Embryonic facial prominence (tissue), 1 donor: ENCODE data around the gene SCAMP4.

Source experiments
- DNase-seq: peaks from one replicate; pipeline ENCODE4 v3.0.0-alpha.2; 2016; ENCODE audit errors: extremely low spot score

SCAMP4 gene, protein sequence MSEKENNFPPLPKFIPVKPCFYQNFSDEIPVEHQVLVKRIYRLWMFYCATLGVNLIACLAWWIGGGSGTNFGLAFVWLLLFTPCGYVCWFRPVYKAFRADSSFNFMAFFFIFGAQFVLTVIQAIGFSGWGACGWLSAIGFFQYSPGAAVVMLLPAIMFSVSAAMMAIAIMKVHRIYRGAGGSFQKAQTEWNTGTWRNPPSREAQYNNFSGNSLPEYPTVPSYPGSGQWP

DNA sequence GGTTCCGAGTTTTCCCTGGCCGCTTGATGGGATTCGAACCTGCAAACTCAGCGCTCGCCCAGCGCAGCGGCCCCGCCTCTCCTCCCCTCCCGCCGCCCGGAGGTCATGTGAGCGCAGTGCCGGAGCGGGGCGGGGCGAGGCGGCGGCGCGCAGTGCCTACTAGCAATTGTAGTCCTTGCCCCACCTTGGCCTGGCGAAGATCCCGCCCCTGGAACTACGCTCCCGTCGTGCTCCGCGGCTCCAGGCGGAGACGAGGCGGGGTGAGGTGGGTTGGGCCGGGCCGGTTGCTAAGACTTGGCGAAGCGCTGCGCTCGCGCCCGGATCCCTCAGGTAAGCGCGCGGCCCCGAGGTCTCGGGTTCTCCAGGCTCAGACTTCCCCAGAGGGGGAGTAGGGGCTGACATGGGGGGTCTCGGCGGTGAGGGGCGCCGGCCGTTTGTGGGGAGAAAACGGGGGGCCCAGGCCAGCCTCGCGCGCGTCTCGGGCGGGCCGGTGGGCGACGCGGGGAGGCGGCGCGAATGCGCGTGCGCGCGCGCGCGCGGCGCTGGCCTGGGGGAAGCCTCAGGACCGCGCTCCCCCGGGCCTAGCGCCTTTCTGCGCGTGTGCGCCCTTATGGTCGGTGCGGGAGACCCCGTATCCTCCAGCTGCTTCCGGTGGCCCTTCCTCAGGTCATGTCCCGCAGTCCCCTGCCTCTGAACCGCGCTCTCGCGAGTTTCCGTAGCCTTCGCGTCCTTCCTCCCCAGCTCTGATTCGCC lies at the start of gene SCAMP4, which contains the start of gene ADAT3:
Gene SCAMP4 (plus strand): TSS at position 290 of the 753 bp plus-strand sequence. CDS start 9,621 bp downstream, outside the sequence.
Gene ADAT3 (plus strand): TSS at position 290 of the 753 bp plus-strand sequence. CDS start 6,649 bp downstream, outside the sequence.
- peak; percentile 97 for DNase-seq

DNA sequence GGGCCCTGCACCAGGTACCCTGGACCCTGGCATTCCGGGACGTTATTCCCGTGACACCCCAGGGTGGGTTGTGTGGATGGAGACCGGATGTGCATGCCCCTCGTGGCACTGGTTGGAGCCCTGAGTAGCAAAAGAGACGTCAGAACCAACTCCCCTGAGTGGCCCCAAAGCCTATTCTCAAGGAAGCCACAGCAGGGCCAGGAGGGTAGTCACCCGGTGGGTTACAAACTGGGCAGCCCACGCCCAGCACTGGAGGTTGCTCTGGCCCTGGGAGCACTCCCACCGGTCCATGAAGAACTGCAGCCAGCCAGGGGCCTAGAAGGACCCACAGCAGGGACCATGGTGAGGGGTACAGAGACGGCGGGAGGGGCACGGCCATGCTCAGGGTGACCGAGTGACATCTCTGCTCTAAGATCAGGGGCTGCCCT lies 49.4 kb upstream of the SCAMP4 start:
- DNase-seq = no peak

DNA sequence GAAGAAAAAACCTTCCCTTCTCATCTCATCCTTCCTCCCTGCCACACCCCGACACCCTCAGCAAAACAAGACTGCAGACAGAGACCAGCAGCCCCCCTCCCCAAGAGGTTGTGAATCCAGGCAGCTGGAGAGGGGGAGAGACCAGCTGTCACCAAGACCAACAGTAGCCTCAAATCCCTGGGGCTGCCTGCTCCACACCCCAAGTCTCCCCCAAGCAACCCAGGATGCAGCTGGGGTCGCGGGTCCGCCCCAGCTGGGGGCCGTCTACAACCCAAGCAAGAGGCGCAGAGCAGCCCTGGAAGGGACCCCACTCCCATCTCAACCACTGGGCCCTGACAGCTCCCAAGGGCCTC lies 48.9 kb upstream of the SCAMP4 start:
- no peak for DNase-seq

DNA sequence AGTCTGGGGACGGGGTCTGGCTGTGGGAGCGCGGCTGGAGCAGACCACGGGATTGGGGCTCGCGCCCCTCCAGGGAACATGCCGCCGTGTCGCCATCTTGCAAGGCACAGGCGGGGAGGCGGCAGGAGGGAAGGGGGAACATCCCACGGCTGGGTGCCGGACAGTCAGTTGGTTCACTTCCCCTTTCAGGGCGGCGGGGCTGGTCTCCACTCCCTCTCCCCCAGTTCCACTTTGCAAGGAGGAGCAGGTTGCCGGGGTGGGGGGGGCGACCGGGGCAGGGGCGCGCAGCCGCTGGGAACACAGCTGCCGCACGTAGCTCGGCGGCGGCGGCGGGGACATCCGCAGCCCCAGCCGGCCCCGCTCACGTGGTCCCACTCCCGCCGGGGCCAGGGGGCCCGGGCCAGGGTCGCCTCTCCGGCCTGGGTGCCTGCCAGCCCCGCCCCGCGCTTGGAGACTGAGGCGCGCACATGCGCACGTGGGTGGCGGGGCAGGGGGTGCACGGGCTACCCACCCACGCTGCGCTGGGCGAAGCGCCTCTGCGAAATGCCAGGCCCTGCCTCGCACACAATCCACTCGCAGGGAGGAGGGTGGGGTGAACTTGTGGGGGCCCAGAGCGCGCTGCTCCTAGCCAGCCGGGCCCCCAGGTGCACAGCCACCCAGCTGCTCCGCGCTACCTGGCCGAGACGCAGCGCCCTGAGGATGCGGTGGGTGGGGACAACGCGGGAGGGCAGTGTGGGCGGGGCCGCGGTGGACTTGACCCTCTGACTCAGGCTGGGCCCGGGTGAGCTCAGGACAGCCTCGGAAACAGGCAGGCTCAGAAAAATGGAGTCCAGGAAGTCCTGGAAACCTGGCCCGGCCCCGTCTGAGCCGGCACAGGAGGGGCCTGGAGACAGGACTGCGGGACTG lies 48.2 kb upstream of the SCAMP4 start:
- DNase-seq = no peak

DNA sequence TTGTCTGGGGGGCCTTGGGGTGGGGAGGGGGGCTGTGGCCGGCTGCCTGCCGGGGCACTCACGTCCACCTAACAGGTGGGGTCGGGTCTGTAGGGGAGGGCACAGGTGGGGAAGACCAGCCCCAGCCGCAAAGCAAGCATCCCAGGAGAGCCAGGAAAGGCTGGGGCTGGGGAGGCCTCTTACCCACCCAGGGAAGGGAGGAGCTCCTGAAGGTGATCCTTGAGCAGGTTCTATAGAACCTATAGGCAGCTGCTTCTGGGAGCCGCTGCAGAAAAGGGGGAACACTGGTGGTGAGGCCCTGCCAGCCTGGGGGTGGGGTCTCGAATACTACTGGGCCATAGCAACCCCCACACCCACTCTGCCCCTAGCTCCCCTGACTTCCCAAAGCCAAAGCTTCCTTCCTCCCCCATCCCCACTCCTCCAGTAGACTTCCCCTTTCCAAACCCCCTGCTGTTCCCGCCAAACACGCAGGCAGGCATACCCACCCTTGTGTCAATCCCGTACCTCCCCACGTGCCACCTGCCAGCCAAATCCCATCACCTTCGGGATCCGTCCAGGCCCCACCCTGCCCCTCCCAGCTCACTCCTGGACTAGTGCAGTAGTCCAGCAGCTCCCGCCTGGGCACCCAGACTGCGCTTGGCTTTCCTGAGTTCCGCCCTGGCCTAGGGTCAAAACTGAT lies 47.4 kb upstream of the SCAMP4 start:
- DNase-seq = no peak

DNA sequence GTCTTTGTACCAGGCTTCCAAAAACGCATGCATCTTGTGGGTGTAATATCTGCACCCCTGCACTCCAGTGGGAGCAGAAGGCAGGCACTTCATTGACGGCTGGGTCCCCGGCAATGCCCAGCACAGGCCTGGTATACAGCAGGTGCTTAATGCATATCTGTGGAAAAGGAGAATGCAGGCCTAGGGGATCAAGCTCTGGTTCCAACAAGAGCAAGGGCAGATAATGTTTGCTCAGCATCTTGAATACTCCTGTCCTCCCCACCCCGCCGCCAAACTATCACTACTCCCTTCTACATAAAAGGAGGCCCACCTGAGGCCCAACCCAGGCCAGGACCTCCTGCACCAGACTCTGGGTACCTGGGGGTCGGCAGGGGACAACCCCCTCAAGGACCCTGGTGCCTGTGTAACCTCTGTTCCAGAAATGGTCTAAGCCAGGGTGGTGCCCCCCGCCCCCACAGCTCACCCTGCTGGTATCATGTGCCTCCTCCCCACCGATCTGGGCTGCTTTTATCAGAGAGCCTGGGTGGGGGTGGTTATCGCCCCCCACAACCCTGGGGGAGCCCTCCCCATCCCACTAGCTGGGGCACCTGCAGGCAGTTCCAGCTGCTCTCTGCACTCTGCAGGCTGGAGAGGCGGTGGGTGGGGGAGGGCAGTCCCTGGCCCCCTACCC lies 46.7 kb upstream of the SCAMP4 start:
- DNase-seq = no peak

DNA sequence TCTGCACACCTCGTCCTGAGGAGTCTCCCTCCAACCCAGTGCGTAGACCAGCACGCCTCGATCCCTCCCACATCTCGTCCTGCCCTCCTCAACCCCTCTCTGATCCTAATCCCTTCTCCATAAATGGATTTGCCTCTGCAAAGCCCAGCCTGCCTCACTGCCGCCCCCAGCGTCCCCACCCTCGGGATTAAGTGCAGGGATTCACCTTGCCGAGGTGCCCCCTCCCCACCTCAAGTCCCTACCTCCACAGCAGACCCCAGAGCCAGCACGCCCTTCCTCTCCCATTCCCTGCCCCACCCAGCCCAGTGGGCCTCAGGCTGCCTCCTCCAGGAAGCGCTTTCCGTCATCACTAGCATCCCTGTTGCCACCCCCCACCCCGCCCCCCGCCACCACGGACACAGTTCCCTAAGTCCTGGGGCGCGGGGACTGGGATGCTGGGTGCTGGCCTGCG lies 45.8 kb upstream of the SCAMP4 start:
- no peak for DNase-seq

DNA sequence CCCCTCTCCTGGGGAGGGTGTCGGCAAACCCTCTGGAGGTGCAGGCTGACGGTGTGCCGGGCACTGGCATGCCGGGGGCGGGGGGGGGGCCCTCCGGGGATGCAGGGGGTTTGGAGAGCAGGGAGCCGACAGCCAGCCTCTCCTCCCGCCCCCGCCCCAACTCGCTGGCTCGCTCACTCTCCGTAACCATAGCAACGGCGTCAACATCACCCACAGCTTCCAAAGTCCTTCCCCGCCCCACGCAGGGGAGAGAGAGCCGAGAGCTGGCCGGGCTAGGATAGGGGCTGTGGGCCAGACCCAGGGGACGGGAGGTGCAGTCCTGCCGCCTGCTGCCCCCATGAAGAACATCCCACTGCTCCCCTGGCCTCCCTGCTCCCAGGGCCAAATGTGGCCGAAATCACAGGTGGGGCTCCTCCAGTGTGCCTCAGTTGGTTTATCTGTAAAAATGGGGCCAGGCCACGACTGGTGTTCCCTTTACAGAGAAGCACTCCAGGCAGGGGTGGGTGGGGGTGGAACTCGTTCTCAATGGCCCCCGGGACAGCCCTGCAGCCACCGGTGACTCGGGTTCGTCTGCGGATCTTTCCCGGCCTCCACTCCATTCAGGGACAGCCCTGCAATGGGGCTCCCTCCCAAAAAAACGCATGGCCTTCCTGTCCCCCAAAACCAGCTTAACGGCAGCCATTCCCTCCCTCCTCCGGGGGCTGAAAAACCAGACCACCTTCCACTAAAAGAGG lies 45.0 kb upstream of the SCAMP4 start:
- peak; percentile 75 for DNase-seq

DNA sequence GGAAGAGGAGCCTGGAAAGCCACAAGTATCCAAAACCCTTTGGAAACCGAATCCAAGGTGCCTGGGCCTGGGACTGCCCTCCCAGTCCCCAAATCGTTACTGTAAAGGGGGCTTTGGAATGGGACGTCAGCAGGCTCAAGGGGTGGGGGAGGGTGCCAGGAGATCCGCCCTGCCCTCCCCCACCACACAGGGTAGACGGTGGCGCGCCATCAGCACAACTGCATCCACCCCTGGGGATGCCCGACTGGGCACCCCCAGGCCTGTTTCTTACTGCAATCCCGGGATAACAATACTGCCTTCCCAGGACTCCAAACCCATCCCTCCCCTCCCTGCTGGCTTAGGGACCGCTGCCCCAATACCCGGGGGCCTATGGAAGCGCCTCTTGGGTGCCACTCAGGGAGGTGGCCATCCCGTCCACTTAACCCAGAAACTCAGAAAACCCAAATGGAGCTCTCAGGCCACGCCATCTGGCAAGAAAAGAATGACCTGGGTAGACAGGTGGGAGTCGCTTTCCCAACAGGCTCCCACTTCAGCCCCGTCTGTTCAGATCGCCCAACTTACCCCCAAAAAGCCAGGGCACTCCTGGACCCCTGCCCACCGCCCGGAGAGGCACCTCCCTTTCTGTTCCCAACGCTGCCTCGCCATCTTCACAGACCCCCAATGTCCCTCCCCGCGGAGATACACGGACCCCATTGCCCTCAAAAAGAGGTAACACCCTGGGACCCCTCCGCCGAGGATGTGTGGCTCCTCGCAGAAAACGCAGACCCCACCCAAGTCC lies 44.2 kb upstream of the SCAMP4 start:
- no peak for DNase-seq

DNA sequence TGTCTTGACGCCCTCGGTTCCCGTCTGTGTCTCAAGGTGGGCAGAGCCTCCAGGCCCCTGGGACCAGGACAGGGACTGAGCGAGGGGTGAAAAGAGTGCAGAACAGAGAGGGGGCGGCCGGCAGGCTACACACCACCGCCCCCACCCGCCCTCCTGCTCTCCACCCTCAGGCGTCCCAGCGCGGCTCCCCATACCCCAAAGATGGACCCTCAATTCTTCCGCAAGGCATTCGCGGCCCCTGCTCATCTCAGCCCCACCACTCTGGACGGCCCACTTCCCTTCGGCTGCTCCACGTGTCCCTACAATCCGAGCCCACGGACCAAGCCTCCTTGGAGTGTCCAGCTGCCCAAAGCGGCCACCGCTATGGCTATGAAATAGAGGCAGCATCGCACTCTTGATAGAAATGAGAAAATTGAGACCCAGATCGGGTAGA lies 43.6 kb upstream of the SCAMP4 start:
- no peak for DNase-seq

DNA sequence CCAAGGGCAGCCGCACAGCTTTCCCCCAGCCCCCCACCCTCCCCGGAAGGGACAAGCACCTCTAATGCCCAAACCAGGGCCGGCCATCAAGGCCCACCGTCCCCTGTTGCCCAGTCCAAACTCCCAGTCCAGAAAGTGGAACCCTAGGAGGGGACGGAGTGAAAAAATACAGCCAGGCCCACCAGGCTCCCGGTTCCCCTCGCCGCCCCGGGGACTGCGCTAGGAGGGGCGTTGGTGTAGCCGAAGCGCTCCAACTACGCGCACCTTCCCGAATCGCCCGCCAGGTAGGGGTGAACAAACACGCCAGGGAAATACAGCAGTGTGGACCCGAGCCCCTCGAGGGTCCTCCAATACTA lies 43.2 kb upstream of the SCAMP4 start:
- DNase-seq = no peak

DNA sequence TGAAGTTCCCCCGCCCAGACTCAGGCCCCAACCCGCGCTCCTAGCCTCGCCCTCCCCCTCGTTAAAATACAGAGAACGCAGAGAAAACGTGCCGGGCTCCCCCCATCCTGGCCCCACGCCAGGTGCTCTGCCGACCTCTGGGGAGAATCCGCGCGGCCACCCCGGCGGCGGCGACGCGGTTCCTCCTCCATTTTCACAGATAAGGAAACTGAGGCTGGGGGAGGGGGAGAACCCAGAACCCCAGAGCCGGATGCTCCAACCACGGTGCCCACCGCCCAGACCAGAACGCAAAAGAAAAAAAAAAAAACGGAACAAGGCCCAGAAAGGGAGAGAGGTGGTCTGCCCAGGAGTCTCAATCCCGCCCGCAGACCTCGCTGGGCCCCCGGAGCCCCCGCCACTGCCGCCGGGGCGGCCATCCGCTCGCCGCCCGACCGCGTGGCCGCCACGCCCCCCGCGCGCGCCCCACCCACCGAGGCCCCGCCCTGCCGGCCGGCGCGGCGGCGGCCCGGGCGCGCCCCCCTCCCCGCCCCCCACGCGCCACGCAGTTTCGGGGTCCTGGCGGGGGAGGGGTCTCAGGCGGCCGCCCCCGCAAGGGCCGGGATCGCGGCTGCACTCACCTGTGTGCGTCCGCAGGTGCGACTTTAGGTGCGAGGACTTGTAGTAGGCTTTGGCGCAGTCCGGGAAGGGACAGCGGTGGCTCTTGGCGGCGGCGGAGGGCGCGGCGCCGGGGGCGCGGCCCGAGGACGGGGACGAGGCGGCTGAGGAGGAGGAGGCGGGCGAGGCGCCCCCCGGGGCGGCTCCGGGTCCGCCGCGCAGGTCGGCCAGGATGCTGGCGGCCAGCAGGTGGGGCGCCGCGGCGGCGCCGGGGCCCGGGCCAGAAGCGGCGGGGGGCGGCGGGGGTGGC lies 42.5 kb upstream of the SCAMP4 start:
- no peak for DNase-seq

DNA sequence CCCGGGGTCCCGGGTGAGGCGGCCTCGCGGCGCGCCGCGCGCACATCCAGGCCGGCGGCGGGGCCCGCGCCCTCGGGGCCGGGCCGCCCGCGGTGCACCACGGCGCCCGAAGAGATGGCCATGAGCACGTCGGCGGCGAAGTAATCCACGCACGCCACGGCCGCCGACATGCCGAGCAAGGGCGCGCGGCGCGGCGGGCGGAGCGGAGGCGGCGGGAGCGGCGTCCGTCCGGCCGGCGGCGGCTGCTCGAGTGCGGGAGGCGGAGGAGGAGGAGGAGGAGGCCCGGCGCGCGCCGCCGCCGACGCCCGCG lies 41.9 kb upstream of the SCAMP4 start, which contains the start of gene KLF16:
Gene KLF16 (minus strand): TSS at position 252 of the 310 bp plus-strand sequence. CDS start 82 bp downstream, at position 170.
- no peak for DNase-seq

DNA sequence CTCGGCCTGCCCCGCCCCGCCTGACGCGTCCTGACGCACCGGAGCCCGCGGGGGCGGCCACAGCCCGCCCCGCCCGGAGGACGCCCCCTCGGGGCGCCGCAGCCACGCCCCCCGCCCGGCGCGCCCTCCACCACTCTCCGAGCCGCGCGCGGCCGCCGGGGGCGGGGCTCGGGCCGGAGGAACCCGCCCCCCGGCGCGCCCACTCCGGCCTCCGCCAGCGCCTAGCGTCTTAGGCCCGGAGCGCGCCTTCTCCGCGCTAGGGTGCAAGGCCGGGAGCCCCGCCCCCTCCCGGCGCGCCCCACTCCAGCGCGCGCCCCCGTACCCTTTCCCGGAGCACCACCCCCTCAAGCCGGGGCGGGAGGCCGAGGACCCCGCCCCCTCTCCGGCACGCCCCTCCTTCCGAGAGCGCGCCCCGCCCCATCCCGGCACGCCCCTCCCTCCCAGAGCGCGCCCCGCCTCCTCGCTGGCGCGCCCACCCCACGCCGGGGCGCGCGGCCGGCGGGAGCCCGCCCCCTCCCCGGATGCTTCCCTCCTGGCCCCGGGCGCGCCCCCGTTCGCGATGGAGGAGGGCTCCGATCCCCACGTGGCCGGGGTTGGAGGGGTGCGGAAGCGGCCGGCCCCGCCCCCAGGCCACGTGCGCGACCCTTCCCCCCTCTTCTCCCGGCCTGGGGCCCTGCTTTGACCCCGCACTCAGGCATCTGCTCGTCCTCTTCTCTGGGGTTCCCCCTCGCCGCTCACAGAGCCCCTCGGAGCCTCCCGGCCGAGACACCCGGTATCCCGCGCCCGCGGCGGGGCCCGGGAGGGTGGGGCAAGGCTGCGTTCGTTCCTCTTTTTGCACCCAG lies 41.3 kb upstream of the SCAMP4 start:
- peak; percentile 87 for DNase-seq

DNA sequence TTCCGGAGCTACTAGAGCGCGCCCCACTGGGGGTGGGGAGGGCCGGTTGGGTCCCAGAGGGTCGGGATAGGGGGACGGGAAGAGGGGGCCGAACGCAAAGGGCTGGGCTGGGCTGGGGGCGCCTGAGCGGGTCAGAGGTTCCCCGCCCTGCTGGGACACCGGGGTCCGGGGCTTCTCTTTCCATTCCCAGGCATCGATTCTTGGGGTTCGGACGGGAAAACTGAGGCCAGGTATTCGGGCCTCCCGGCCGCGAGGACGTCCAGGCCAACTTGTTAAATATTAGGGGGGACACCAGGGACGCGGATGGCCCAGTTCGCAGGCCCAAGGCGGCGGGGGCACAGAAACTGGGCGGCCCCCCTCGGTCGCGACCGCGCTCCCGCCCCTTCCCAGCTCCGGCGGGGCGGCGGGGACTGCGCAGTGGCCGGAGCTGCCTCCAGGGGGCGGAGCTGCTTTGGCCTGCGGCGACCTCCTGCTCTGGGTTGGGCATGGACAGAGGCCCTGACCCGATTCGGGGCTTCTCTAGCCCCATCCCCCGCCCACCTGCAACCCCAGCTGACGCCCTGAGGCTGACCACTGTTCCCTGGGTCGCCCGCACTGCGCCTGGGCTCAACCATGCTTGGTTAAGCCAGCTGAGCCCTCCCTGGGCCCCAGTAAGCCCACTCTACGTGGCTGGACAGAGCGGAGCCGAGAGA lies 40.6 kb upstream of the SCAMP4 start:
- DNase-seq = no peak

DNA sequence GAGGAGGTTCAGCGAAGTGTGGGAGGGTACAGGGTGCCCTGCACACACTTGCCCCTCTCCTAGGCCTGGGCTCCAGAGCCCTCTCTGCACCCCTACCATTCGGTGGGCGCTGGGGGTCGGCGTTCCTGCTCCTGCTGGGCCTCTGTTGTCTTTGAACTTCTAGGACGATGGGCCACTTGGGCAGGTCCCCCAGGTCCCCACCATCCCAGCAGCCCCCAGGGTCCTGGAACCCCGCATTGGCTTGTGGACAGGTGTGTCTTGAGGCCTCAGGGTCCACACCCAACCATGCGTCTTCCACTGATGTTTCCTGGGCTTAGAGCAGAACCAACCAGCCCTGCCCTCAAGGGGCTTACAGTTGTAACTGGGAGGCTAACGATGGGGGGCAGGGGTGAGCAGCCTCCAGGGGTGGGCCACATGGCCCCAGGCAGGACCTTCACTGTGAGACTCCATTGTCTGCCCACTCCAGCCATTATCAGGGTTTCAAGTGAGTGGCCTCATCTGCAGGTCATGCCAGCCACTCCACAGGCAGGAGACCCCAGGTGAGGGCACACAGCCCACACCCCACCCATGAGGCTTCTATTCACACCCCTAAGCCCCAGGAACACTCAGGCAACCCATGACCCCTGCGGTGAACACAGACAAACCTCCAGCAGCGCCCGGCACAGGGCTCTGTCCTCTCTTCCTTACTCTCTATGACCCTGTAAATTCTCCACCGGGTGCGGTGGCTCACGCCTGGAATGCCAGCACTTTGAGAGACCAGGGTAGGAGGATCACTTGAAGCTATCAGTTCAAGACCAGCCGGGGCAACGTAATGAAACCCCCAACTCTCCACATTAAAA lies 39.8 kb upstream of the SCAMP4 start:
- DNase-seq = no peak
